ENCODE results near the gene JUNB.
"Not testable (repeated sequence)": the region's sequence is repeated elsewhere in the genome, so short reads cannot be mapped to it uniquely, and the experiment has no call there.

The JUNB gene

GRCh38 chr19:12789904-12790619, 1.2 kb upstream of the JUNB start:
- DNase-seq: peak; percentile 99

- peak; percentile 24 for DNase-seq
Measured at GRCh38 chr19:12790628-12791344, 500 bp upstream of the JUNB start.

DNA sequence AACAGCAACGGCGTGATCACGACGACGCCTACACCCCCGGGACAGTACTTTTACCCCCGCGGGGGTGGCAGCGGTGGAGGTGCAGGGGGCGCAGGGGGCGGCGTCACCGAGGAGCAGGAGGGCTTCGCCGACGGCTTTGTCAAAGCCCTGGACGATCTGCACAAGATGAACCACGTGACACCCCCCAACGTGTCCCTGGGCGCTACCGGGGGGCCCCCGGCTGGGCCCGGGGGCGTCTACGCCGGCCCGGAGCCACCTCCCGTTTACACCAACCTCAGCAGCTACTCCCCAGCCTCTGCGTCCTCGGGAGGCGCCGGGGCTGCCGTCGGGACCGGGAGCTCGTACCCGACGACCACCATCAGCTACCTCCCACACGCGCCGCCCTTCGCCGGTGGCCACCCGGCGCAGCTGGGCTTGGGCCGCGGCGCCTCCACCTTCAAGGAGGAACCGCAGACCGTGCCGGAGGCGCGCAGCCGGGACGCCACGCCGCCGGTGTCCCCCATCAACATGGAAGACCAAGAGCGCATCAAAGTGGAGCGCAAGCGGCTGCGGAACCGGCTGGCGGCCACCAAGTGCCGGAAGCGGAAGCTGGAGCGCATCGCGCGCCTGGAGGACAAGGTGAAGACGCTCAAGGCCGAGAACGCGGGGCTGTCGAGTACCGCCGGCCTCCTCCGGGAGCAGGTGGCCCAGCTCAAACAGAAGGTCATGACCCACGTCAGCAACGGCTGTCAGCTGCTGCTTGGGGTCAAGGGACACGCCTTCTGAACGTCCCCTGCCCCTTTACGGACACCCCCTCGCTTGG, 966 bp downstream of the JUNB start:
- DNase-seq: peak; percentile 90

GRCh38 chr19:12792853-12793289, 1.6 kb downstream of the JUNB start:
- DNase-seq: peak; percentile 32

GRCh38 chr19:12793290-12794195, 2.3 kb downstream of the JUNB start:
- DNase-seq: peak; percentile 95

- peak; percentile 29 for DNase-seq
Measured at GRCh38 chr19:12794196-12794941, 3.1 kb downstream of the JUNB start.

DNA sequence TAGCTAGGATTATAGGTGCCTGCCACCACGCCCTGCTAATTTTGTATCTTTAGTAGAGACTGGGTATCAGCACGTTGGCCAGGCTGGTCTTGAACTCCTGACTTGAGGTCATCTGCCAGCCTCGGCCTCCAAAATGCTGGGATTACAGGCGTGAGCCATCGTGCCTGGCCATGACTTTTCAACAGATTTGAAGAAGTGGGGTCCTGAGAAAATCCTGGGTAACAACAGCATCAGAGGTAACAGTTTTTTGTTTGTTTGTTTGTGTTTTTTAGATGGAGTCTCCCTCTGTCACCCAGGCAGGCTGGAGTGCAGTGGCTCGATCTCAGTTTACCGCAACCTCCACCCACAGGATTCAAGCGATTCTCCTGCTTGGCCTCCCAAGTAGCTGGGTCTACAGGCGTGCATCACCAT, 3.7 kb downstream of the JUNB start:
- DNase-seq: no peak

DNA sequence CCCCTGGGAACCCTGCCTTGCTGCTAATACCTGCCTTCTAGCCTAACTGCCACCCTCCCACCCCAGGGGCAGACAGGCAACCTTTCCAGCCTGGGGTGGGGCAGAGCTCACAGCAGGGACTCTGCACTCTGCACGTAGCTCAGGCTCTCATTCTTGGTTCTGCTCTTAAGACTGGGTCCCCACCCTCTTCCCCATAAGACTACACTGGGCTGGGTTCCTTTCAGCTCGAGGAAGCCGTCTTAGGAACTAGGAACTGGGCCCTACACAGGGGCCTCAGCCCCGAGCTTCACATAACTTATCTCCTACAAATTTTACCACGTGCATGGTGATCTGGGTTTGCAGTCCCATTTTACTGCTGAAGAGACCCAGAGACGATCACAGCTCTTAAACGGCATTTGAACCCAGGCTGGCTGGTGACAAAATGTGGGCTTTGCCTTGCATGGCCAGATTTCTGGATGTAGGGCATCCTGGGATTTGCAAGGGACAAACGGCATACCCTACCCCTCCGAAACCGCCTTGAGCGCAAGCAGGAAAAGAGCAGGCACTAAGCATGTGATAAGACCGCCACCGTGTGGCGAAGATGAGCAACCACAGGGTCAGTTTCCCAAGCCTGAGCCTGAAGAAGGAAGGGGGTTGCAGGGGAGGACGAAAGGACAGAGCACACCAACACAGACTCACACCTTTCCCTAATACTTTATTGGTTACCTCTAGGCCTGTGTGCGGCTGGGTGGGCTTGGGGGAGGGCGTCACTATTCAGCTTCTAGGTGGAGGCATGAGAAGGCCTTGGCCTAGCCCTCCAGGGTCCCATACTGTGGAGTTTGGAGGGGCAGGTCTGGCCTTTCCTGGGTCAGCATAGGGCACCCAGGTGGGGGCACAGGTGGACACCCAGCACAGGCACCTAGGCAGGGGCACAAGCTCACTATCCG, 5.1 kb downstream of the JUNB start:
- DNase-seq: peak; percentile 92

DNA sequence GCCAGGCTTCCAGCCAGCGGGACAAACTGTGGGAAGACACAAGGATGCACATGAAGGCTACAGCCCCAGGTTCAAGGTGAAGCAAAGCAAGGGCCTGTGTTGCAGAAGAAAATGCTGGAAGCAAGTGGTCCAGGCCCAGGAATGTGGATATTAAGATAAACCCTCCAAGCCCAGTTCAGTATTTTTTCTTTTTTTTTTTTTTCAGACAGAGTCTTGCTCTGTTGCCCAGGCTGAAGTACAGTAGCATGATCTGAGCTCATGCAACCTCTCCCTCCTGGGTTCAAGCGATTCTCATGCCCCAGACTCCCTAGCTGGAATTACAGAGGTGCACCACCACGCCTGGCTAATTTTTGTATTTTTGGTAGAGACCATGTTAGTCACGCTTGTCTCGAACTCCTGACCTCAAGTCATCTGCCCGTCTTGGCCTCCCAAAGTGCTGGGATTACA, 5.9 kb downstream of the JUNB start:
- DNase-seq: no peak

- not testable (repeated sequence) for DNase-seq
Measured at GRCh38 chr19:12797607-12798006, 6.3 kb downstream of the JUNB start.

GRCh38 chr19:12799742-12800465, 8.6 kb downstream of the JUNB start:
- peak; percentile 66 for DNase-seq

DNA sequence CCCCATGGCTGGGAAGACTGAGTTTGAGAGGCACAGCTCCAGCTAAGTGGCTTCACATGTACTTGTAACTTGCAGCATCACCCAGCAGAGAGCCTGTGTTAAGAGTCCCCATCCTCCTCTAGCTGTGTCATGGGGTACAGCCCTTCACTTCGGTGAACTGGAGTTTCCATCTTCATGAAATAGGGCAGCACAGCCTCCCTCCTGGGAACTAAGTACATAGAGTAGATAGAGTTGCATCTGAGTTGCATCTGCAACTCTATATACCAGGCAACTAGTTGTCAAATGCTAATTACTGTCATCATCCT, 9.1 kb downstream of the JUNB start:
- DNase-seq: no peak

DNA sequence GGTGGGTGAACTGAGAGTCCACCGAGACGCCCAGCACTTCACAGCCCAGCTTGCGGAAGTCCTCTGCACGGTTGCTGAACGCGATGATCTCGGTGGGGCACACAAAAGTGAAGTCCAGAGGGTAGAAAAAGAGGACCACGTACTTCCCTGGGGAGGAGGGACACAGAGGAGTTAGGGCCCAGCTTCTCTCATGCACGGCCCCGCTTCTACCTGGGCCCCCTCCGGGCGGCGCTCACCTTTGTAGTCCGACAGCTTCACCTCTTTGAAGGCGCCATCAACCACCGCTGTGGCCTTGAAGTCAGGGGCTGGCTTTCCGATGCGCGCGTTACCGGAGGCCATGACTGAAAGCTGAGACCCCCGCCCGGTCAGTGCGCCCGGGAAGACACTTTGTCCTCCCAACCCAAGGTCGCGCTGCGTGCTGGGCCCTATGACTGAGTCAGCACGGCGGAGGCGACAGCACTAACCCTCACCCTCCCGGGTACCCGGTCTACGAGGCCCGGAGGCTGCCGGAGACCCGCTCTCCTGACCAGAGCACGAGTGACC, 9.7 kb downstream of the JUNB start:
- DNase-seq: peak; percentile 37

DNA sequence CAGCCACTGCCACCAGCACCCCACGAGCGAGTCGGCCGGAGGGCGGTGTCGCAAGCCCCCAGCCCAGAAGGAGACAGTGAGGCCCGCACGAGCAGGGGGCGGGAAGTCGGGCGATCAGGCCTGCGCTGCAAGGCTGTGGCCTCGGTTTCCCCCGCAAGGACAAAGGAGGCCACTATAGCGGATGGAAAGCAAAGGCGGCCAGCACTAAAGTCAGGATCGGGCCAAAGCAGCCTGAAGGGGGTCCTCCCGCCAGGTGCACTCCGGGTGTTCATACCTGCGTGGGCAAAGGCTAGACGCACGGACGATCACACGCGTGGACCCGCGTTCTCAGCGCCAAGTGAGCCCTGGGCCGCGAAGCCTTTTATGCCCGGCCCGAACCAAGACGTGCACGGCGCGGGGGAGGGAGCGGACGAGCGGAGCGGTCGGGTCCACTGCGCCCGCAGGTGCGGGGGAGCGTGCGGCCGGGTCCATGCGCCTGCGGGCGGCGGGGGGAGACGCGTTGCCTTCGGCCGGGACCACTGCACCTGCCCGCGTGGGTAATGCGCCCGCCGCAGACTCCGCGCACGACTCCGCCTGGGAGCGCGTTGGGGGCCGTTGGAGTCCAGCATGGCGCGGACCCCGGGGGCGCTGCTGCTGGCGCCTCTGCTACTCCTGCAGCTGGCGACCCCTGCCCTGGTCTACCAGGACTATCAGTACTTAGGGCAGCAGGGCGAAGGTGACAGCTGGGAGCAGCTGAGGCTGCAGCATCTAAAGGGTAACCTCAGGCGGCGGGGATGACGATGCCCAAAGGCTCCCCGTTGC, 10.4 kb downstream of the JUNB start, which contains the start of the genes PRDX2 and THSD8:
TSS of gene PRDX2 (minus strand) at position 335 of the 801 bp plus-strand sequence. CDS start 539 bp downstream, outside the sequence.
TSS of gene THSD8 (plus strand) at position 604 of the 801 bp plus-strand sequence. CDS start at position 607, 3 bp downstream.
- peak; percentile 93 for DNase-seq

GRCh38 chr19:12802267-12803106, 11.2 kb downstream of the JUNB start:
- no peak for DNase-seq

GRCh38 chr19:12804051-12804450, 12.8 kb downstream of the JUNB start:
- no peak for DNase-seq
